PC-3 (cell line): Measurements from ENCODE around the gene ATP8B3. TPM values are rescaled to one million over a fixed set of nuclear protein-coding genes. Genes with fewer than 3 reads are reported as not detected.

Source experiments
- ATAC-seq: fragments of 200-7000 bp; cut with Tn5 transposase; 2 replicates; pipeline ENCODE4 v1.9.1; 2020; ENCODE audit warnings: mild to moderate bottlenecking, moderate library complexity
- BruUV-seq: library from RNA; stranded (reverse); fragments of 400-500 nt; replicated peaks from 2 replicates; lab custom pipeline; 2021; lab: Mats Ljungman, UMichigan
- CTCF ChIA-PET: fragments of 300-600 bp; sonication (Branson Sonifier 250); formaldehyde crosslinking; loops from one replicate; lab custom pipeline; 2022; ENCODE audit warnings: antibody characterized with exemption; lab: Charles Lee
- POLR2A ChIA-PET: fragments of 300-600 bp; sonication (Branson Sonifier 250); formaldehyde crosslinking; loops from one replicate; lab custom pipeline; 2022; ENCODE audit warnings: antibody characterized with exemption; ENCODE audit not compliant: unreplicated experiment; lab: Charles Lee
- DNase-seq: peaks from one replicate; pipeline ENCODE4 v3.0.0-alpha.2; 2015
- H2AFZ ChIP-seq: fragments of 300-600 bp; sonication (generic); 2 replicates; pipeline ENCODE4 v1.6.0; 2016; ENCODE audit warnings: antibody characterized with exemption, low read length
- H3F3A ChIP-seq: fragments of 300-600 bp; sonication (generic); one replicate; pipeline ENCODE4 v1.6.0; 2017; ENCODE audit warnings: antibody characterized with exemption, low read length, control low read depth, mild to moderate bottlenecking; ENCODE audit not compliant: unreplicated experiment
- H3K27ac ChIP-seq: fragments of 300-600 bp; sonication (generic); 2 replicates; pipeline ENCODE4 v1.5.1; 2016; ENCODE audit warnings: mild to moderate bottlenecking, low read length
- H3K27me3 ChIP-seq: fragments of 300-600 bp; sonication (generic); 2 replicates; pipeline ENCODE4 v1.6.1; 2016; ENCODE audit warnings: low read length, mixed read lengths
- H3K36me3 ChIP-seq: fragments of 300-600 bp; sonication (generic); 2 replicates; pipeline ENCODE4 v1.6.1; 2016; ENCODE audit warnings: low read depth, mixed run types, low read length, mixed read lengths
- H3K4me1 ChIP-seq: fragments of 300-600 bp; sonication (generic); 2 replicates; pipeline ENCODE4 v1.5.1; 2016; ENCODE audit warnings: low read length; ENCODE audit not compliant: insufficient read depth
- H3K4me2 ChIP-seq: fragments of 300-600 bp; sonication (generic); 2 replicates; pipeline ENCODE4 v1.6.0; 2016; ENCODE audit warnings: low read length
- H3K4me3 ChIP-seq: fragments of 300-600 bp; sonication (generic); 2 replicates; pipeline ENCODE4 v1.5.1; 2016; ENCODE audit warnings: mild to moderate bottlenecking, low read length, mixed read lengths
- H3K79me2 ChIP-seq: fragments of 300-600 bp; sonication (generic); 2 replicates; pipeline ENCODE4 v1.6.1; 2017; ENCODE audit warnings: low read length, mixed read lengths
- H3K9ac ChIP-seq: fragments of 300-600 bp; sonication (generic); 2 replicates; pipeline ENCODE4 v1.6.0; 2016; ENCODE audit warnings: mild to moderate bottlenecking, low read length
- H3K9me2 ChIP-seq: fragments of 300-600 bp; sonication (generic); replicated peaks from 2 replicates; pipeline ENCODE4 v1.6.1; 2016; ENCODE audit warnings: mixed run types, low read length, mixed read lengths
- H3K9me3 ChIP-seq: fragments of 300-600 bp; sonication (generic); 2 replicates; pipeline ENCODE4 v1.6.1; 2016; ENCODE audit warnings: low read length, mixed read lengths
- H4K20me1 ChIP-seq: fragments of 300-600 bp; sonication (generic); 2 replicates; pipeline ENCODE4 v1.6.1; 2016; ENCODE audit warnings: low read length, mixed read lengths
- EZH2 ChIP-seq: fragments of 300-600 bp; sonication (generic); IDR thresholded peaks from one replicate; pipeline ENCODE4 v1.6.1; 2017; ENCODE audit warnings: antibody characterized with exemption, mild to moderate bottlenecking, low read length; ENCODE audit not compliant: unreplicated experiment
- EZH2phosphoT487 ChIP-seq: fragments of 300-600 bp; sonication (generic); IDR thresholded peaks from 2 replicates; pipeline ENCODE4 v1.6.1; 2018; ENCODE audit warnings: mild to moderate bottlenecking, antibody characterized with exemption, low read length, borderline replicate concordance
- intact Hi-C: fragments of 100-400 bp; cut with micrococcal nuclease; formaldehyde crosslinking; loops from 2 replicates; pipeline ENCODE4 v1.9.0; 2023
- total RNA-seq: library from RNA; depleted of rRNA; stranded (reverse); fragments of >200 nt; gene quantifications from 2 replicates; pipeline ENCODE4 v1.2.3, GENCODE V29; 2014
- TF ChIP-seq, protein P1 (sequence below): fragments of 300-600 bp; sonication (generic); conservative IDR thresholded peaks from 2 replicates; pipeline ENCODE4 v1.5.1; 2017; ENCODE audit warnings: antibody characterized with exemption, low read depth, mild to moderate bottlenecking, low read length

ATP8B3 gene
- total RNA-seq, 1 experiment from 2014 or later: 4.2 TPM

DNA sequence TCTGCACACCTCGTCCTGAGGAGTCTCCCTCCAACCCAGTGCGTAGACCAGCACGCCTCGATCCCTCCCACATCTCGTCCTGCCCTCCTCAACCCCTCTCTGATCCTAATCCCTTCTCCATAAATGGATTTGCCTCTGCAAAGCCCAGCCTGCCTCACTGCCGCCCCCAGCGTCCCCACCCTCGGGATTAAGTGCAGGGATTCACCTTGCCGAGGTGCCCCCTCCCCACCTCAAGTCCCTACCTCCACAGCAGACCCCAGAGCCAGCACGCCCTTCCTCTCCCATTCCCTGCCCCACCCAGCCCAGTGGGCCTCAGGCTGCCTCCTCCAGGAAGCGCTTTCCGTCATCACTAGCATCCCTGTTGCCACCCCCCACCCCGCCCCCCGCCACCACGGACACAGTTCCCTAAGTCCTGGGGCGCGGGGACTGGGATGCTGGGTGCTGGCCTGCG lies 47.3 kb upstream of the ATP8B3 start:
- no peaks in the 10 kb centered on the region for H3F3A ChIP-seq
- POLR2A ChIA-PET: no interaction called here
- H4K20me1 ChIP-seq: peaks cover 31% of the 10 kb centered on the region
- DNase-seq (no peak), ATAC-seq (no peak)
- H3K4me3 ChIP-seq: no peak overlapping the region
- peaks cover 15% of the 10 kb centered on the region; the same call in 1 of the 2 replicates for H3K4me1 ChIP-seq
- CTCF ChIA-PET: no interaction called here
- H3K36me3 ChIP-seq: no peaks in the 10 kb centered on the region
- no peak overlapping the region for H3K9ac ChIP-seq
- H2AFZ ChIP-seq: no peak overlapping the region
- H3K4me2 ChIP-seq: no peak overlapping the region
- no TSS peak for BruUV-seq
- H3K27ac ChIP-seq: no peak overlapping the region
- H3K9me3 ChIP-seq: no peaks in the 10 kb centered on the region
- intact Hi-C loops: no loop called here
- H3K27me3 ChIP-seq: no peaks in the 10 kb centered on the region
- no peaks in the 10 kb centered on the region for H3K9me2 ChIP-seq
- TF ChIP-seq, protein P1, sequence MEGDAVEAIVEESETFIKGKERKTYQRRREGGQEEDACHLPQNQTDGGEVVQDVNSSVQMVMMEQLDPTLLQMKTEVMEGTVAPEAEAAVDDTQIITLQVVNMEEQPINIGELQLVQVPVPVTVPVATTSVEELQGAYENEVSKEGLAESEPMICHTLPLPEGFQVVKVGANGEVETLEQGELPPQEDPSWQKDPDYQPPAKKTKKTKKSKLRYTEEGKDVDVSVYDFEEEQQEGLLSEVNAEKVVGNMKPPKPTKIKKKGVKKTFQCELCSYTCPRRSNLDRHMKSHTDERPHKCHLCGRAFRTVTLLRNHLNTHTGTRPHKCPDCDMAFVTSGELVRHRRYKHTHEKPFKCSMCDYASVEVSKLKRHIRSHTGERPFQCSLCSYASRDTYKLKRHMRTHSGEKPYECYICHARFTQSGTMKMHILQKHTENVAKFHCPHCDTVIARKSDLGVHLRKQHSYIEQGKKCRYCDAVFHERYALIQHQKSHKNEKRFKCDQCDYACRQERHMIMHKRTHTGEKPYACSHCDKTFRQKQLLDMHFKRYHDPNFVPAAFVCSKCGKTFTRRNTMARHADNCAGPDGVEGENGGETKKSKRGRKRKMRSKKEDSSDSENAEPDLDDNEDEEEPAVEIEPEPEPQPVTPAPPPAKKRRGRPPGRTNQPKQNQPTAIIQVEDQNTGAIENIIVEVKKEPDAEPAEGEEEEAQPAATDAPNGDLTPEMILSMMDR: no peak
- no peak for TF ChIP-seq EZH2phosphoT487
- TF ChIP-seq EZH2: no peak
- H3K79me2 ChIP-seq: peaks cover 78% of the 10 kb centered on the region

DNA sequence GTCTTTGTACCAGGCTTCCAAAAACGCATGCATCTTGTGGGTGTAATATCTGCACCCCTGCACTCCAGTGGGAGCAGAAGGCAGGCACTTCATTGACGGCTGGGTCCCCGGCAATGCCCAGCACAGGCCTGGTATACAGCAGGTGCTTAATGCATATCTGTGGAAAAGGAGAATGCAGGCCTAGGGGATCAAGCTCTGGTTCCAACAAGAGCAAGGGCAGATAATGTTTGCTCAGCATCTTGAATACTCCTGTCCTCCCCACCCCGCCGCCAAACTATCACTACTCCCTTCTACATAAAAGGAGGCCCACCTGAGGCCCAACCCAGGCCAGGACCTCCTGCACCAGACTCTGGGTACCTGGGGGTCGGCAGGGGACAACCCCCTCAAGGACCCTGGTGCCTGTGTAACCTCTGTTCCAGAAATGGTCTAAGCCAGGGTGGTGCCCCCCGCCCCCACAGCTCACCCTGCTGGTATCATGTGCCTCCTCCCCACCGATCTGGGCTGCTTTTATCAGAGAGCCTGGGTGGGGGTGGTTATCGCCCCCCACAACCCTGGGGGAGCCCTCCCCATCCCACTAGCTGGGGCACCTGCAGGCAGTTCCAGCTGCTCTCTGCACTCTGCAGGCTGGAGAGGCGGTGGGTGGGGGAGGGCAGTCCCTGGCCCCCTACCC lies 46.5 kb upstream of the ATP8B3 start:
- H3K4me3 ChIP-seq: no peak overlapping the region
- H3K36me3 ChIP-seq: no peaks in the 10 kb centered on the region
- POLR2A ChIA-PET: no interaction called here

More for the DNA sequence above, 46.5 kb upstream of the ATP8B3 start:
- H4K20me1 ChIP-seq: peaks cover 31% of the 10 kb centered on the region
- TF ChIP-seq, protein P1: no peak
- TF ChIP-seq EZH2: no peak
- no peak for TF ChIP-seq EZH2phosphoT487
- no peak overlapping the region for H2AFZ ChIP-seq
- no peak overlapping the region for H3K27ac ChIP-seq
- CTCF ChIA-PET: no interaction called here
- BruUV-seq: no TSS peak
- H3F3A ChIP-seq: no peaks in the 10 kb centered on the region
- H3K4me1 ChIP-seq: peaks cover 15% of the 10 kb centered on the region; the same call in 1 of the 2 replicates
- no peaks in the 10 kb centered on the region for H3K27me3 ChIP-seq
- no peaks in the 10 kb centered on the region for H3K9me2 ChIP-seq
- H3K9ac ChIP-seq: no peak overlapping the region
- H3K9me3 ChIP-seq: no peaks in the 10 kb centered on the region
- ATAC-seq (no peak), DNase-seq (no peak)
- H3K79me2 ChIP-seq: peaks cover 78% of the 10 kb centered on the region
- no peak overlapping the region for H3K4me2 ChIP-seq
- intact Hi-C loops: no loop called here
